IPS DF 4.7 (cell line): ENCODE results near the gene PTGER1.
A peak's percentile ranks its signal among the peaks of the same experiment; 100 is the strongest.

Experiments used
- DNase-seq: peaks from one replicate; pipeline ENCODE4 v3.0.0-alpha.2; 2013; ENCODE audit warnings: low spot score; ENCODE audit errors: extremely low read depth

Gene PTGER1

GRCh38 chr19:14502334-14503092 is 27.4 kb upstream of the PTGER1 start:
- DNase-seq, result no peak

DNA sequence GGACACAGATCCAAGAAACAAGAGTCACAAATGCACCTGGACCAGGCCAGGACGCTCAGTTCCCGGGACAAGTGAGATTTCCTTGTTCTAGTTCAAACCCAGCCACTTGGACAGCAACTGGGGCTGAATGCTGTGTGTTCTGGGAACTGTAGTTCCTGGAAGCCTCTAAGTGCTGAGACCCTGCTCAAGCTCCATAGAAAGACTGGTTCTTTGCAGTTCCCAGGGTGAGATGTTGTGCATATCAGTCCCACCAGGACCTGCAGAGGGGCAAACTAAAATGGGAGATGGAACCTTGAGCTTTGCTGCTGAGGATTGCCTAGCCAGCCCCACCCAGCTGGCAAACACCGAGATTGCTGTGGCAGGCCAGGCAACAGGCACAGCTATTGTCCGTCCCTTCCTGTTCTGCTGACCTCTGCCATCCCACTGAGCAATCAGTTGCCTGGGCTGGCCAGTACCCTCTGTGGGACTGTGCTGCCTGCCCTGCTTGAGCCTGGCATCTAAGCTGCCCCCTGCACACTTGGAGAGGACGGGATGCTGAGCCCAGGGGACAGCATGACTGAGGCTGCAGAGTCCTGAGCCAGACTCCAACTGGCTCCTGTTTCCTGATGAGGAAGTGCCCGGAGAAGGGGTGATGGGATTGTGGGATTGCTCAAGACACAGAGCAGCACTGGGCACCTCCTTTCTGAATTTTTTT is 22.2 kb upstream of the PTGER1 start:
- no peak for DNase-seq

DNA sequence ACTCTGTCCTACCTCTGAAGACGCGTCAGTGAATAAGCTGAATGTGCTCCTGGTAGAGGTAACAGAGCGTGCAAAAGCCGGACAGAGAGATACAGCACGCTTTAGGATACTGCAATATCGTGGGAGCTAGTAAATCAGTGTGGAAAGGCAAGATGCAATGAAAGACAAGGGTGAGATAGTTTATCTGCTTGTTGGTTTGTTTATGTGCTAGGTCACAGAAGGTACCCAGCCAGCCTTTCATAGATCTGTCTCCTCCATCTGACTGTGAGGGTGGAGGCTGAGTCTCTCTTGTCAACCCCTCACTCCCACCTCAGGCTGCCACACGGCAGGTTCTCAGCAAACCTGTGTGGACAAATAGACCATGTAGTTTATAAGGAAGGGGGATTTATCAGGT is 21.7 kb upstream of the PTGER1 start:
- no peak for DNase-seq

DNA sequence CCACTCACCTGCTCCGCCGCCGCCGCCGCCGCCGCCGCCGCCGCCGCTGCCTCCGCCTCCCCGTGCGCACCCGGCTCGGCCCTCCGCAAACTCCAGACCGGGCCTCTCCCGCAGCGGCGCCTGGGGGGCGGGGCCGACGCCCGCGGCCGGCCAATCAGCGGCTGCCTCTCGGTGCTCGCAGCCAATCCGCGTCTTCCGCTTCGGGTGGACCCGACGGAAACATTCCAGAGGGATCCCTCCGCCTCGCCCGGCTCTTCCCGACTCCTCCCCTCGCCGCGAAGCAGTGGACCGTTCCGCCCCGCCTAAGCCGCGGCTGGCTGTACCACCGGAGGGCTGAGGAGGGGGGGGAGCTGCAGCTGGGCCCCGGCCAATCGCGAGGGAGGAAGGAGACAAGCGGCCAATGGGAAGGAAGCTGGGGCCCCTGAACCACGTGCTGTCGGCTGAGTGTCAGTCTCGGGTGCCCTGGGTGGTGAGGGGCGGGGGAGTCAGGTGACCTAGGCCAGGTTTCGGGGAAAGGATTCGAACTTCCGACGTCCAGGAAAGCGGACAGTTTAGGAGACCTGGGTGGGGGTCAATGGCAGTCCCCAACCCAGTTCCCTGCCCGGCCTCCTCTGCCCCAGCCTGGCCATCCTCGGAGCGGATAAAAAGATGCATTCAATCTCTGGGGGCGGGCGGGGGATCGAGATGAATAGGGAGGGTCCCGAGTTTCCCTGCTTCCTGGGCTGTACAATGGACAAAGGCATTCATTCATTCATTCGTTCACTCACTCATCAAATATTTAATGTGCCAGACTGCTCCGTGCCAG is 21.1 kb upstream of the PTGER1 start, which contains the start of gene GIPC1:
Gene GIPC1 (minus strand): TSS at position 99 of the 805 bp plus-strand sequence. CDS start 13,151 bp downstream, outside the sequence.
- peak; percentile 88 for DNase-seq

- DNase-seq, result no peak
Observed at GRCh38 chr19:14495672-14496028, 20.5 kb upstream of the PTGER1 start.

DNA sequence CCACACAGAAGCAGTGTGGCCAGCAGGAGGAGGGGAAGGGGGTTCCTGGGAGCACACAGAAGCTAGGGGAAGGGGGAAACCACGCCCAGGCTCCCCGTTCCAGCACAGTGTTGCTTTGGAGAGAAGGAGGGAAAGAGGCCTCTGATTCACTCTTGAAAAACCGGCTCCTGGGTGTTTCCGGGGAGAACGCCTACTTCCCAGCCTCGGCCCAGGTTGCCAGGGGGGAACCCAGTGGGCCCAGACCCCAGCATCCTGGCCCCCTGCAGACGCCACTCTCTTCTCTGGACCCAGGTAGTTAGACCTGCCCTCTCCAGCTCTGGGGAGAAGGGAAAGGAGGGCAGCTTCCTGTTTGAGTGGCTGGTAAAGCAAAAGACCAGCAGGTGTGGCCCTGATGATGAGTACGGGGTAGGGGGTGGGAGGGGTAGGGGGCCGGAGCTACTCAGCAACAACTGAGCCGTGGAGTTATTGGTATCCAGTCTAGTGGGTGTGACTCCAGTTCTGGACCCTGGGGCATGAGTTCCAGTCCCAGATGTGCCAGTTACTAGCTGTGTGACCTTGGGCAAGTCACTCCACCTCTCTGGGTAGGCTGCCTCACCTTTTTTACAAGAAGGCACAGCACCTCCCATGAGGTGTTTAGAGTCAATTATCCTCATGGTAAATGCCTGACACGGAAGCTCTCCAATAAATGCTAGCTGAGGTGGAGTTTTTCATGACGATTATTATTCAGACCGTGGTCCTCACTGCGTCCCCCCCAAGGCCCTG is 19.9 kb upstream of the PTGER1 start:
- DNase-seq, result no peak

GRCh38 chr19:14494411-14494810 is 19.3 kb upstream of the PTGER1 start:
- DNase-seq, result no peak

- no peak for DNase-seq
Observed at GRCh38 chr19:14492756-14493337, 17.7 kb upstream of the PTGER1 start.

DNA sequence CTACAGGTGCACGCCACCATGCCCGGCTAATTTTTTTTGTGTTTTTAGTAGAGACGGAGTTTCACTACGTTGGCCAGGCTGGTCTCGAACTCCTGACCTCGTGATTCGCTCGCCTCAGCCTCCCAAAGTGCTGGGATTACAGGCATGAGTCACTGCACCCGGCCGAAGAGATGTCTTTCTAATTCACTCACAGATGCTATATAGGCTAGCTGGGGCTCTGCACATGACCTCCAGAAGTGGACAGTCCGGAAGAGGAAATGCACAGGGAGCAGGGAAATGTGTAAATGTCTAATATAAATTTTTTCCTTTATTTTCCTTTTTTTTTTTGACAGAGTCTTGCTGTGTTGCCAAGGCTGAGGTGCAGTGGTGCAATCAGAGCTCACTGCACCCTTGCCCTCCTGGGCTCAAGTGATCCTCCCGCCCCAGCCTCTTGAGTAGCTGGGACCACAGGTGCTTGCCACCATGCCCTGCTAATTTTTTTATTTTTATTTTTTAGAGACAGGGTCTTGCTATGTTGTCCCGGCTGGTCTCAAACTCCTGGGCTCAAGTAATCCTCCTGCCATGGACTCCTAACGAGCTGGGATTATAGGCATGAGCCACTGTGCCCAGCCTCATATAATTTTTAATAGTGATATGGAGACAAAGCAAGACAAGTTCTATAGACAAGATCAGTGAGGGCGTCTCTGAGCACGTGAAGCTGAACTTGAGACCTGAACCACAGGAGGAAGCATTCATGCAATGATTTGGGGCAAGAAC is 12.4 kb upstream of the PTGER1 start:
- DNase-seq, result no peak

DNA sequence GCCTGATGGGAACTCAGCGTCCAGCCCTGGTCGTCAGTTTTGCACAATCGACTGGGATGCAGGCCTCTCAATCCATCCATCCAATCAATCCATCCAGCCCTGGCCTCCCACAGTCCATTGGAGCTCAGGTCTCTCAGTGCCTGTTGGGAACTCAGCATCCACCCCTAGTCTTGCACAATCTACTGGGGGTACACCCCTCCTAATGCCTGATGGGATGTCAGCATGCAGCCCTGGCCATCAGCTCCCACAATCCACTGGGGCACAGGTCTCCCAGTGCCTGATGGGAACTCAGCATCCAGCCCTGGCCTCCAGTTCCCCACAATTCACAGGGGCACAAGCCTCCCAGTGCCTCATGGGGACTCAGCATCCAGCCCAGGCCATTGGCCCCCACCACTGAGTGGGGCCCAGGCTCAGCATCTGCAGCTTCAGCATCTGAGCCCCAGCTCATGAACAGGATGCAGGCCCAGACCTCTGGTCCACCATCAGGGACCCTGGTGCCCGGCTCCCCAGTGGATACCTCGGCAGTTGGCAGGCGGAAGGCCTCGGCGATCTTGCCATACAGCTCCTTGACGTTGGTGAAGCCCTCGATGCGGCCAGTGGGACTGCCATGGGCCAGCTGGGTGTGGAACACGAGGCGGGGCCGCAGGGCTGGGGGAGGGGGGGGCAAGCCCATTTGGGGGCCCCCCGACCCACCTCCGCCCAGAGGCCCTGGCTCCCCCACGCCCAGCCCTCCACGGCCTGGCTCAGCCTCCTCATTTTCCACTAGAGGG is 7.2 kb upstream of the PTGER1 start:
- no peak for DNase-seq

DNA sequence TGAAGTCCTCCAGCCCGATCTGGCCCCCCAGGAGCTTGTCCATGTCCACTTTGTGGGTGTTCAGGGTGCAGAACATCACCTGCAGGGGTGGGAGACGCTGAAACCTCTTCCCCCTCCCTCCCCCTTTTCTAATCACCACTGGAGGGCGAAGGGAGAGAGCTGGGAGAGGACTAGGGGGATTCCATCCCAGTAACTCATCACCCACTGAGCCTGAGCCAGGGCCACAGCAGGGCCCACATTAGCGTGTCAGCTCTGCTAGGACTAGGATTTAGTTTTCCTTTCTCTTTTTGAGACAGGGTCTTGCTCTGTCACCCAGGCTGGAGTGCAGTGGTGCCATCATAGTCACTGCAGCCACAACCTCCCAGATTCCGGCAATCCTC is 5.5 kb upstream of the PTGER1 start:
- DNase-seq, result no peak

DNA sequence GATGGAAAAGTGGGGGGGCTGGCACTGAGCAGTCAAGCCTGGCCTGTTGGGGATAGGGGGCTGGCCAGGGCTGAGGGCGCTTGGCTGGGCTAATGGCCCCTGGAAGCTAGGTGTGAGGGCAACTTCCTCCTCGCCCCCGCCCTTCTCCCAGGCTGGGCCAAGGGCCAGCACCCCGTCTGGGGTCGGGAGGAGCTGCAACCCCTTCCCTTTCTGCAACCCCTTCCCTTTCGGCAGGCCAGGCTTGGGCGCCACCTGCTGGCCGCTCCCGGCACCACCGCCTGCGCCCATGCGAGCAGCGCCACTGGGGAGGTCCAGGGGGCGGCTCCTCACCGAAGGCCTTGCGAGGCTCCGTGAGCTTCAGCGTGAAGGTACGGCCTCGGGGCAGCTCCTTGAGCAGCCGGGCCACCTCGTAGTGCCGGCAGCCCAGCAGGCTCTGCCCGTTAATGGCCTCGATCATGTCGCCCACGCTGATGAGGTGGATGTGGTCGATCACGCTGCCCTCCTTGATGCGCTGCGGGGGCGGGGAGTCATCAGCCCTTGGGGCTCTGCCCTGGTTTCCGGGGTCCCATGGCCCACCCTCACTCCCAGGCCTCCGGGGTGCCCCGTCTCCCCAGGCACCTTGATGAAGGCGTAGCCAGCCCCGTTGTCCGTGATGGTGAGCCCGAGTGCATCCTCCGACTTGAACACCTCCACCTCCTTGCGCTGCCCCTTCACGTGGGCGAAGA is 5.0 kb upstream of the PTGER1 start:
- no peak for DNase-seq

- DNase-seq, result no peak
Observed at GRCh38 chr19:14479309-14479974, 4.3 kb upstream of the PTGER1 start.

GRCh38 chr19:14478113-14478545 is 3.0 kb upstream of the PTGER1 start:
- no peak for DNase-seq

DNA sequence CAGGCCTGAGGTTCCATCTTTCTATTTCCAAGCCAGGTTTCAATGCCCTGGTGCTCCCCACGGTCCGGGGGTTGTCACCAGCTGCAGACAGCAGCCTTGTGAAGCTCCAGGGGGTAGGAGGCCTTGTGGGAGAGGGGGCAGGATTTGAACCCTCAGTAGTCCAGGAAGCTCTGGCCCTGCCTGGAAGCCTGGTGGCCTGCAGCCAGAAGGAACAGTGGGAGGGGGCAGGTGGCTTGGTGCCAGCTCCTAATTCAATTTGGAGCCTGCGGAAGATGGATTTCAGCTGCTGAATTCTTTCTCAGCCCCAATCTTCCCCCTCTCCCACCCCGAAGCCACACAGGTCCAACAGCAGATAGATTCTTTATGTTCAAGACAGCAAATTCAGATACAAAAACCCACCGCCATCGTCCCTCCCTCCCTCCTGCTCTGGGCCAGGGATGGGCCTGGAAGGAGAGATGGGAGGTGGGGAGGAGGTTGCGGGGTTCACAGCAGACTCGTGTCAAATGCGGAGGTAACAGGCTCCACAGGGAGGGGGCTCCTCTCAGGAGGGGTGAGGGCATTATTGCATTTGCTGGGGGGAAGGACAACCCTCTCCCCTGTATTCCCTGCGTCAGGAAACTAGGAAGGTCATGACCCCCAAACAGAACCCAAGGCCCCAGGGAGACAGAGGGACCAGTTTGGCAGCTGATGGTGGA is 2.4 kb upstream of the PTGER1 start:
- DNase-seq, result no peak

GRCh38 chr19:14476673-14477401 is 1.7 kb upstream of the PTGER1 start:
- DNase-seq, result no peak

DNA sequence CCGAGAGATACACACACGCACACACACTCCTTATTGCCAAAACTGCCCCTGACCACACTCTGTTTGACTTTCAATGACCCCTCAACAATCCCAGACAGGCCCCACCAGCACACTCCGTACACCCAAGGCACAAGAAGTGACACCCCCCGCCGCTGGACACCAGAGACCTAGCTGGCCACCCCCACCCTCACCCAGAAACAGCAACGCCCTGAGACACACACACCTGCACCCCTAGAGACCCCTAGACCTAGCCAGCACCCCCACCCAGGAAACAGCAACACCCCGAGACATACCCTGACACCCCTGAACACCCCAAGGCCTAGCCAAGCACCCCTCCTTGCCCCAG is 1.1 kb upstream of the PTGER1 start:
- no peak for DNase-seq
